ENCODE results near the gene RCN1. TPM values are rescaled to one million over a fixed set of nuclear protein-coding genes. Genes with fewer than 3 reads are reported as not detected.
"Not testable (repeated sequence)": the region's sequence is repeated elsewhere in the genome, so short reads cannot be mapped to it uniquely, and the experiment has no call there.

RCN1 gene
- 311 TPM for polyA plus RNA-seq (2013, experiment 1 of 2; ENCODE audit: insufficient read length)
- 218 TPM for polyA plus RNA-seq (2013, experiment 2 of 2; ENCODE audit: insufficient read length)

GRCh38 chr11:32090545-32091370 is at the start of gene RCN1:
Gene RCN1, plus strand, starts transcription at chr11:32091074. Its CDS starts 123 bp downstream, at chr11:32091197.
- DNase-seq: peak; percentile 88

- DNase-seq: no peak
Observed at GRCh38 chr11:32043737-32044136, 47.1 kb upstream of the RCN1 start.

- no peak for DNase-seq
Observed at GRCh38 chr11:32044158-32044863, 46.6 kb upstream of the RCN1 start.

GRCh38 chr11:32045456-32045855 is 45.4 kb upstream of the RCN1 start:
- no peak for DNase-seq

GRCh38 chr11:32050264-32050663 is 40.6 kb upstream of the RCN1 start:
- DNase-seq: no peak

- DNase-seq: peak; percentile 58
Observed at GRCh38 chr11:32052215-32052614, 38.7 kb upstream of the RCN1 start.

- DNase-seq: no peak
Observed at GRCh38 chr11:32053151-32053888, 37.6 kb upstream of the RCN1 start.

GRCh38 chr11:32055861-32056260 is 35.0 kb upstream of the RCN1 start:
- DNase-seq: no peak

- DNase-seq: peak; percentile 69
Observed at GRCh38 chr11:32056438-32056837, 34.4 kb upstream of the RCN1 start.

GRCh38 chr11:32059686-32060462 is 31.0 kb upstream of the RCN1 start:
- no peak for DNase-seq

- no peak for DNase-seq
Observed at GRCh38 chr11:32062540-32062939, 28.3 kb upstream of the RCN1 start.

GRCh38 chr11:32063031-32063430 is 27.8 kb upstream of the RCN1 start:
- DNase-seq: not testable (repeated sequence)

- no peak for DNase-seq
Observed at GRCh38 chr11:32065865-32066629, 24.8 kb upstream of the RCN1 start.

- DNase-seq: no peak
Observed at GRCh38 chr11:32068134-32068870, 22.6 kb upstream of the RCN1 start.

- DNase-seq: no peak
Observed at GRCh38 chr11:32069361-32070058, 21.4 kb upstream of the RCN1 start.

- DNase-seq: no peak
Observed at GRCh38 chr11:32070692-32071091, 20.2 kb upstream of the RCN1 start.

- DNase-seq: peak; percentile 67
Observed at GRCh38 chr11:32071811-32072210, 19.1 kb upstream of the RCN1 start.

GRCh38 chr11:32072872-32073643 is 17.8 kb upstream of the RCN1 start:
- DNase-seq: peak; percentile 41

GRCh38 chr11:32073644-32074026 is 17.2 kb upstream of the RCN1 start:
- no peak for DNase-seq
